GM21737 (cell line): ENCODE results near the gene FOXRED1.
"Not testable (repeated sequence)": the region's sequence is repeated elsewhere in the genome, so short reads cannot be mapped to it uniquely, and the experiment has no call there.

Experiments used
- ATAC-seq: cut with Tn5 transposase; IDR thresholded peaks from one replicate; pipeline ENCODE4 v1.9.1; 2021; ENCODE audit warnings: mild to moderate bottlenecking, moderate library complexity; ENCODE audit not compliant: unreplicated experiment

The FOXRED1 gene

GRCh38 chr11:126268708-126269579 is at the start of gene FOXRED1, which contains the start of gene SRPRA:
Gene FOXRED1, plus strand, starts transcription at chr11:126269154. Its CDS starts 53 bp downstream, at chr11:126269207.
Gene SRPRA, minus strand, starts transcription at chr11:126268895. Its CDS starts 91 bp downstream, at chr11:126268804.
- ATAC-seq = peak; percentile 99

GRCh38 chr11:126219547-126219946 is 49.4 kb upstream of the FOXRED1 start:
- no peak for ATAC-seq

GRCh38 chr11:126224647-126225294 is 44.2 kb upstream of the FOXRED1 start:
- no peak for ATAC-seq

GRCh38 chr11:126225295-126225665 is 43.7 kb upstream of the FOXRED1 start:
- no peak for ATAC-seq

GRCh38 chr11:126226334-126227084 is 42.4 kb upstream of the FOXRED1 start:
- no peak for ATAC-seq

GRCh38 chr11:126229858-126230540 is 39.0 kb upstream of the FOXRED1 start:
- no peak for ATAC-seq

GRCh38 chr11:126231725-126232459 is 37.1 kb upstream of the FOXRED1 start:
- ATAC-seq = no peak

GRCh38 chr11:126232683-126233082 is 36.3 kb upstream of the FOXRED1 start:
- no peak for ATAC-seq

- ATAC-seq = no peak
Observed at GRCh38 chr11:126233391-126233790, 35.6 kb upstream of the FOXRED1 start.

- ATAC-seq = no peak
Observed at GRCh38 chr11:126246636-126247035, 22.3 kb upstream of the FOXRED1 start.

GRCh38 chr11:126253265-126253664 is 15.7 kb upstream of the FOXRED1 start:
- ATAC-seq = no peak

GRCh38 chr11:126254819-126255218 is 14.1 kb upstream of the FOXRED1 start:
- no peak for ATAC-seq

- ATAC-seq = not testable (repeated sequence)
Observed at GRCh38 chr11:126255507-126255906, 13.4 kb upstream of the FOXRED1 start.

- no peak for ATAC-seq
Observed at GRCh38 chr11:126256216-126256615, 12.7 kb upstream of the FOXRED1 start.

- no peak for ATAC-seq
Observed at GRCh38 chr11:126257144-126257543, 11.8 kb upstream of the FOXRED1 start.

GRCh38 chr11:126257764-126258163 is 11.2 kb upstream of the FOXRED1 start:
- no peak for ATAC-seq

GRCh38 chr11:126262216-126262615 is 6.7 kb upstream of the FOXRED1 start:
- no peak for ATAC-seq

- no peak for ATAC-seq
Observed at GRCh38 chr11:126263489-126263888, 5.5 kb upstream of the FOXRED1 start.

GRCh38 chr11:126265811-126266210 is 3.1 kb upstream of the FOXRED1 start:
- ATAC-seq = no peak

GRCh38 chr11:126267650-126268049 is 1.3 kb upstream of the FOXRED1 start:
- ATAC-seq = no peak
